Left forelimb (tissue), 1 donor: ENCODE measurements around the gene IL16.
"Not testable (repeated sequence)": the region's sequence is repeated elsewhere in the genome, so short reads cannot be mapped to it uniquely, and the experiment has no call there.

Experiments used
- DNase-seq: peaks from one replicate; pipeline ENCODE4 v3.0.0-alpha.2; 2018; ENCODE audit warnings: low spot score

IL16 gene

DNA sequence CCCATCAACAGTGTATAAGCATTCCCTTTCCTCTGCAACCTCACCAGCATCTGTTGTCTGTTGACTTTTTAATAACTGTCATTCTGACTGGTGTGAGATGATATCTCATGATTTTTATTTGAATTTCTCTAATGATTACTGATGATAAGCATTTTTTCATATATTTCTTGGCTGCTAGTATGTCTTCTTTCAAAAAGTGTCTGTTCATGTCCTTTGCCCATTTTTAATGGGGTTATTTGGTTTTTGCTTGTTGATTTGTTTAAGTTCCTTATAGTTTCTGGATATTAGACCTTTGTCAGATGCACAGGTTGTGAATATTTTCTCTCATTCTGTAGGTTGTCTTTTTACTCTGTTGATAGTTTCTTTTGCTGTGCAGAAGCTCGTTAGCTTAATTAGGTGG is 11.3 kb downstream of the IL16 start:
- not testable (repeated sequence) for DNase-seq

DNA sequence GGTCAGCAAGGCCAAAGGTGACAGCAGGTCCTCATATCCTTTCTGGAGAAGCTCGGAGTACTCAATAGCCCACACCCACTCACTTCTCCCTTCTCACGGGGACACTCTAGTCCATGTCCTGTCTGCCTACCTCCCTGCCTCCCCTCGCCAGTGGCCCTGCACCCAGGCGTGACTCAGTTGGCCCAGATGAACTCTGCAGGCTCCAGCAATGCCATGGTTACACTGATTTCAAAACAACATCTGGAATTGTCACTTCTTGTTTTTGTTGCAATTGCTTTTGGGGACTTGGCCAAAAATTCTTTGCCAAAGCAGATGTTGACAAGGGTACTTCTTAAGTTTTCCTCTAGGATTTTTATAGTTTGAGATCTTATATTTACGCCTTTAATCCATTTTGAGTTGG is 13.0 kb downstream of the IL16 start:
- no peak for DNase-seq

DNA sequence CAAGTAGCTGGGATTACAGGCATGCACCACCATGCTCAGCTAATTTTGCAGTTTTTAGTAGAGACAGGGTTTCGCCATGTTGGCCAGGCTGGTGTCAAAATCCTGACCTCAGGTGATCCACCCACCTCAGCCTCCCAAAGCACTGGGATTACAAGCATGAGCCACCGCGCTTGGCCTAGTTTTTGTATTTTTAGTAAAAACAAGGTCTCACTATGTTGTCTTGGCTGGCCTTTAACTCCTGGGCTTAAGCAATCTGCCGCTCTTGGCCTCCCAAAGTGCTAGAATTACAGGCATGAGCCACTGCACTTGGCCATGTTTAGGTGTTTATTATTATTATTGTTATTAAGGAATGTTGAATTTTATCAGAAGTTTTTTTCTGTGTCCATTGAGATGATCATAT is 14.7 kb downstream of the IL16 start:
- no peak for DNase-seq

DNA sequence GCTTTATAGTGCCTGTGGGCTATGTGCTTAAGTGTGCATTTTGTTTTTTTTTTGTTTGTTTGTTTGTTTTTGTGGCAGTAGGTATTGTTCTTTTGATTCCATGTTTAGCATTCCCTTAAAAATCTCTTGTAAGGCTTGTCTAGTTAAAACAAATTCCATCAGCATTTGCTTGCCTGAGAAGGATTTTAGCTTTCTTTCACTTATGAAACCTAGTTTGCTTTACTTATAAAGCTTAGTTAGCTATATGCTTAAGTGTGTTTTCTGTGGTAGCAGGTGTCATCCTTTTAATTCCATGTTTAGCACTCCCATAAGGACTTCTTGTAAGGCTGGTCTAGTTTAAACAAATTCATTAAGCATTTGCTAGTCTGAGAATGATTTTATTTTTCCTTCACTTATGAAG is 17.3 kb downstream of the IL16 start:
- DNase-seq: no peak

DNA sequence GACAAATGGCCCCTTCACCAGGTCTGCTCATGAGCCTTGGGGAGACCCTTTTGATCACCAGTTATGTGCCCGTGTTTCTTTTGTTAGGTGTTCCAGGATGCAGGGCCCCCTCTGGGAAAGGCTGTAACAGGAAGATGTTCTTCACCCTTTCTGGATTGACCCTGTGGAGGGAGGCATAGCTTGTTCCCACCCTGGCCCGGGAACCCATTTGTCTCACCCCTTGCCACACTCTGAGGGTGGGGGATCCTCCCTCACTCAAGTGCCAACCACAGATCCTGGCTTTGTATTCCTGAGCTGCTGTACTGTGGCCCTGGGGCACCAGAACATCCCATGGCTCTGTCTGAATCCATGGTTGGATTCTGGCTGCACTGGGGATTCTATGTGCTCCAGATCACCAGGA is 18.9 kb downstream of the IL16 start:
- DNase-seq: no peak

DNA sequence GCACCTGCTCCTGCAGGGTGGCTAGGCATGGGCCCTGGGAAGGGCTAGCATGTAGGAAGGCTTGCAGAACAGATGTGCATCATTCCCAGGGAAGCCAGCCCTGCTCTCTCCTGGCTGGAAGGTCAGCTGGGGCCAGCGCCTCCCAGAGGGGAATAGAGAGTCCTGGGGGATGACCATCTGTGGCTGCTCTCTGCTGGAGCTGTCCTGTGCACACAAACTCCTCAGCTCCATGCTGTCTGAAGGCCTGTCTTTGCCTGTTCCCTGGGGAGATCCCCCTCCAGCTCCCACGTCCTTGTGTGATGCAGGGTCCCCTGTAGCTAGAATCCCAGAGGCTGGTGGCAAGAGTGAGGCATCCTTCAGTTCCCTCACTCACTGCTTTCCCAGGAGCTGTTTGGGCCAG is 19.3 kb downstream of the IL16 start:
- DNase-seq: no peak

DNA sequence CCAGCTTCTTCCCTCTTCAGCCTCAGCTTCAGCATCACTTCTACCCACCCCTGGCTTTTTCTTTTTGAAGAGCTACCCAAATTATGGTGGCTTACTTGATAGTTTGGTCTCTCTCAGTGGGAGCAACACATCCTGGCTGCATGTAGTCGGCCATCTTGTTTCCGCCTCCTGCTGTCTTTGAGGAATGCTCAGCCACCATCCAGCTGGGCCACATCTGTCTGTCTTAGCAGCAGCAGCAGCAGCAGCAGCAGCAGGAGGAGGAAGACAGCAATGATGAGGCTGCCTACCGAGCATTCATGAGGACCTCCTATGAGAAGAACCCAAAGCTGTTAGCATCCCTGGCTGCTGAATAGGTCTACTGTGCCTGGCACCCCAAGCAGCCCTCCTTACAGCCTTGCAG is 19.7 kb downstream of the IL16 start:
- DNase-seq: no peak

DNA sequence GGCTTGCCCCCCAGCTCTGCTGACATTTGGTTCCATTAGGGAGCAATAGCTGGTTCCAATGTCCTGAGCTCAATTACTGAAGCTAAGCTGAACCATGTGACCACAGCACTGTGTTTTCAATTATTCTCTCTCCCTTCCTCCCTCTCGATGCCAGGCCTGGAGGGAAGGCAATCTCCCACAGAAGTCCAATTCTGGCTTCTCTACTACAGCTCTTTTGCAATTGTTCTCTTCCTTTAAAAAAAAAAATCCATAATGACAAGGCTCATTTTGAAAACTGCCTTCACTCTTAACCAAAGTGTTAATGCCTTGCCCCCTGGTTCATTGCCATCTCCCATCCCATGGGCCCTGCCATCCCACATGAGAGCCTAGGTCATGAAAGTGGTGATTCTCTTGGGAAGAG is 24.8 kb downstream of the IL16 start:
- no peak for DNase-seq

DNA sequence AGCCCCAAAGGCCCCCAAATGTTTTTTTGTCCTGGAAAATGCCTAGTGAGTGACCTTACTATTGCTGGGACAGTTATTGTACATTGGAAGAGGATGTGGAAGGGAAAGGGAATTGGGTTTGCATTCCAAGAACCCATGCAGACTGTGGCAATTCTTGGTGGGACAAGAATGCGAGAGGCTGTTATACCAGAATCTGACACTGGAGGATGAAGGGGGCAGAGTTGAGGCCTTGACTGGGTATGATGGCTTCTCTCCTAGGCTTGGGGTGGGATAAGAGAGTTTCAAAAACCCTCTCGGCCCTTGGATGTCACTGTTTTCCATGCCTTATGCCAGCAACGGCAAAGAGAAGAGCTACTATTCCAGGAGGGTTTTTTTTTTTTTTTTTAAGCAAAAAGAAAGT is 25.3 kb downstream of the IL16 start:
- DNase-seq: no peak

DNA sequence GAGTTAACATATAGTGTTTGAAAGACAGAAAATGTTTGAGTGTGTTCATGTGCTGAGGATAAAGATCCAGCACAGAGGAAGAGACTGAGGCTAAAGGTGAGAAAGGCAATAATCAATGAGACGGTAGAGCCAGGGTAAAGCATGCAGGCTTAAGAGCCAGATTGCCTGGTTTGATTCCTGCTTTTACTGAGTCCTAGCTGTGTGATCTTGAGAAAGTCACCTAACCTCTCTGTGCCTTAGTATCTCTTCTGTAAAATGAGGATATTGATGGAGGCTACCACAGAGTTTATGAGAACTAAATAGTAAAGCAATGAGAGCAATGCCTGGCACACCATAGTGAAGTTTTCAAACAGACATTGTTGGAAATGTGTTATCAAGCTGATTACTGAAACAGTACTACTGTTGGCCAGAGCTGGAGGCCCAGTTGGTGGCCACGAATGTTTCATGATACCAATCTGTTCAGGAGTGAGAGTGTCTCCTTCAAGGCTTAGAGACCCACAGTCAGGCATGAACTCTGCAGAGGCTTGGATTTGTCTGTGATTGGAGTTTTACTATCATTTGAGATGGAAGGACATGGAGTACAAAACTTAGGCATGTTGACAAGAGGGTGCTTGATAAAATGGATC is 26.8 kb downstream of the IL16 start:
- DNase-seq: no peak

DNA sequence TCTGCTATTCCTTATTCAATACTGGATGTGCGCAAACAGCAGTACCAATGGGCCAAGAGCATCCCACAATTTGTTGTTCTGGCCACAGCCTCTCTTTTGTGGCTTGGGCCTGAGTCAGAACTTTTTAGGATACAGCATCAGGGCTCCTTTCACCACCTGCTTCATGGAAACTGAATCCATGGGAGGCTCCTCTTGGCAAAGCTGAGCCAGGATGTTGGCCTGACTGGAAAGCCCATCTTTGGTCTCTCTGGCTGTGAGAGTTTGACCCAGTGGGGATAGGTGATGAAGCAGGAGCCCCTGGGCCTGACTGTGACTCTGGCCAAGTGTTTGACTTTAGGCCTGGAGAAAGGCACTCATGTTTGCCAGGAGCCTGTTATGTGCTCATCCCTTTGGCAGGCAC is 27.6 kb downstream of the IL16 start:
- no peak for DNase-seq

DNA sequence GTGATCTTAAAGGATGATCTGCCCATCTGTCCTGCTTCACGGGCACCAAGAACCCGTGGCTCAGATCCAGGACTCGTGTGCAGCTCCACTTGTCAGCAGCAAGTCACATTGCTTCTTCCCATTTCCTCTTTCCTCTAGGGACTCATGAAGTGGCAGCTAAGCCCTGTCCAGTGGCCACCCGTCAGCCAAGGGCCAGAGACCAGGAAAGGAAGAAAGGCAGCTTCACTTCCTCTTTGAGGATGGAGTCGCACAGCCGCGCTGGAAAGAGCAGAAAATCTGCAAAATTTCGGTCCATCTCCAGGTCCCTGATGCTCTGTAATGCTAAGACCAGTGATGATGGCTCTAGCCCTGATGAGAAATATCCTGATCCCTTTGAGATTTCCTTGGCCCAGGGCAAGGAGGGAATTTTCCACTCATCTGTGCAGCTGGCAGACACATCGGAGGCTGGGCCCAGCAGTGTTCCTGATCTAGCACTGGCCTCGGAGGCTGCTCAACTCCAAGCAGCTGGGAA is 28.5 kb downstream of the IL16 start:
- DNase-seq: peak; percentile 49

DNA sequence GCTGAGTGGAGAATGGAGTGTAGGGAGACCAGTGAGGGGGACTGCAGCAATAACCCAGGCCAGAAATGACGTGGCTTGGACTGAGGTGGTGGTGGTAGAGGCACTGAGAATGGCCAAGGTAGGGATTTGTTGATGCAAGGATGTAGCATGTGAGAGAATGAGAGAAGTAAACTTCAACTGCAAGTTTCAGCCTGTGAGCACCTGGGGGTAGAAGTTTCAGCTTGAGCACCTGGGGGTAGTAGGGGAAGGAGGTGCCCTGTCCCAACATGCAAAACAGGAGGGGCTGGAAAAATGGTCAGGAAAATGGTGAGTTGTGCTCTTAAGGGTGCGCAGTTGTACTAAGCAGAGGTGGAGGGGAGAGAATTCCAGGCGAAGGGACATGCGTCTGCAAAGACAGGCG is 31.0 kb downstream of the IL16 start:
- no peak for DNase-seq

DNA sequence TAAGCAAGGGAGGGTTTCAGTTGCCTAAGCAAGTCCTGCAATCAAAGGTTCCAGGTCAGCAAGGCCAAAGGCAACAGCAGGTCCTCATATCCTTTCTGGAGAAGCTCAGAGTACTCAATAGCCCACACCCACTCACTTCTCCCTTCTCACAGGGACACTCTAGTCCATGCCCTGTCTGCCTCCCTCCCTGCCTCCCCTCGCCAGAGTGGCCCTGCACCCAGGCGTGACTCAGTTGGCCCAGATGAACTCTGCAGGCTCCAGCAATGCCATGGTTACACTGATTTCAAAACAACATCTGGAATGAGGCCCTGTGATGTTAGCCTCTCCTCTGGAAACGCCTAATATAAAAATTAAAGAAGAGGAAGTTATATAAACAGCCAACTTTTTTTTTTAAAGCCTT is 32.9 kb downstream of the IL16 start:
- DNase-seq: no peak

DNA sequence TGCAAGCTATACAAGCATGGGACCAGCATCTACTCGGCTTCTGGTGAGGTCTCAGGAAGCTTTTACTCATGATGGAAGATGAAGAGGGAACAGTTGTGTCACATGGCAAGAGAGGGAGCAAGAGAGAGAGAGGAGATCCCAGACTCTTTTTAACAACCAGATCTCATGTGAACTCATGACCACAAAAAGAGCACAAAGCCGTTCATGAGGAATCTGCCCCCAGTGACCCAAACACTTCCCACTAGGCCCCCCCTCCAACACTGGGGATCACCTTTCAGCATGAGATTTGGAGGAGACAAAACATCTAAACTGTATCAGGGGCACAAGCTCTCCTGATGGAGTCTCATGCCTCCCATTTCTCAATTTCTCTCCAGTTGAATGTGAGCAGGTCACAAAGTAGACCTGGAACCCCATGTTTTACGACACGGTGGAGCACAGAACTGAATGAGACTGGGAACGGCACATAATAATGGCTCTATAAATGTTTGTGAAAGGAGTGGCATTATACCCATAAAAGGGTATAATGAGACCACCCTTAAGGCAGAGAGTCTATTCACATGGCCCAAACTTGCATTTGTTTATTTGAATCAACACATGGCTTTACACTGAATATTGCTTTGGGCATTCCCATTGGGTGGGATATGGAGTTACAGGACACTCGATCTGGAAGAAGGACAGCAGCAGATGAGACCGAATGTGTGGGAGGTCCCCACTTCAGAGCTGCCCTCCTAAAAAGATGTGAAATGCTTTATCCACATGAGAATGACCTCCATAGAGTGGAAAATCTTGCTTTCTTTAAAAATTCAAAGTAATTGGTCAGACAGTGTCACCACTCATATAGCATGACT is 38.8 kb downstream of the IL16 start:
- DNase-seq: no peak

DNA sequence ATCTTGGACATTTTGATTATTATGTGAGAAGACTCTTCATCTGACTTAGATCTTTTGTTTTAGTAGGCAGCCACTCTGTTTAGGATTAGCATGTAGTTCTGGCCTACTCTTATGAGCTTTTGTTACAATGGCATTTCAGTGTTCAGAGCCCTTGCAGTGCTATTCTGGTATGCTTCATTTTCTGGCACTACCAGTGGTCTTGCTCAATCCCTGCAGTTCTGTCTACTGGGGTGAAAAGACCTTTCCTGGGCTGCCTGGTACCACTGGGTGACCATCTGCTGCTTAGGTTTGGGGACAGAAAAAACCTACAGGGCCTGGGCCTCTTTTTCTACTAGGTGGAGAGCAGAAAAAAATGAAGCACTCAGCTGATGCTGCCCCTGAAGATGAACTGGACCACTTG is 42.5 kb downstream of the IL16 start:
- DNase-seq: no peak

DNA sequence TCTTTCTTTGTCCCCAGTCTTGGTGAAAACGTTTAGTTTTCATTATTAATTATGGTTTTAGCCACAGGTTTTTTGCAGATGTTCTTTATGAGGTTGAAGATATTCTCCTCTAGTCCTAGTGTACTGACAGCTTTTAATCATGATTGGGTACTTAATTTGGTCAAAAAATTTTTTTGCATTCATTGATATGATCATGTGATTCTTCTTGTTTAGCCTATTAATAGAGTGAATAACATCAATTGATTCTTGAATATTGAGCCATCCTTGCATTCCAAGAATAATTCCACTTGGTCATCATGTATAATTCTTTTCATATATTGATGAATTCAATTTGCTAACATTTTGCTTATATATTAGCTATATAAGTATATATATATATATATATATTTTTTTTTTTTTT is 46.1 kb downstream of the IL16 start:
- no peak for DNase-seq

DNA sequence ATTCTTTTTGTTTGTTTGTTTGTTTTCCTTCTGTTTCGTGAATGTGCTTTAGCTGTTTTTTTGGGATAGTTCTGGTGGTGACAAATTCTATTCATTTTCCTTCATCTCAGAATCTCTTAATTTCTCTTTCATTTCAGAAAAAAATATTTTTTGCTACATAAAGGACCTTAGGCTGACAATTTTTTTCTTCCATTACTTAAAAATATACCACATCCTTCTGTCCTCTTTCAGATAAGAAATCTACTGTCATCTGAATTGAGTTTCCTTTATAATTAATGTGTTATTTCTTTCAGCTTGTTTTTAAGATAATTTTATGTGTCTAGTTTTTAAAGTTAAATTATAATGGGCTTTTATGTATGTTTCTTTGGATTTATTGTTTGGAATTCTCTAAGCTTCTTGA is 47.6 kb downstream of the IL16 start:
- DNase-seq: no peak

DNA sequence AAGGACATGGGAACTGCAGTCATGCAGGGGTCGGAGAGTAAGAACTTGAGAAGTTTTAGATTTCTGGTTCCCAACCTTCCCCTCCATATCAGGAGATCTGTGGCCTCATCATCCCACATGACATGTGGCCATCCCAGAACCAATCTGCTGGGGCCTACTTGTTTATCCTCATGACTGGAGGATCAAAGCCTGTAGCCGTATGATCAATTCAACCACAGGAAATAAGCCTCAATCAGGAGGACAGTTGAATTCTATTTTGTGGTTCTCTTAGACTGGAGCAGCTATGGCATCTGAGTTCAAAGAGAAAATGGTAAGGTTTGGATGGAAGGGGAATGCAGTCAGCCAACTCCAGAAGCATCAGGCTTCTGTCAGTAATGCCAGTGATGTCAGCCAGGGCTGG is 57.2 kb downstream of the IL16 start:
- no peak for DNase-seq

DNA sequence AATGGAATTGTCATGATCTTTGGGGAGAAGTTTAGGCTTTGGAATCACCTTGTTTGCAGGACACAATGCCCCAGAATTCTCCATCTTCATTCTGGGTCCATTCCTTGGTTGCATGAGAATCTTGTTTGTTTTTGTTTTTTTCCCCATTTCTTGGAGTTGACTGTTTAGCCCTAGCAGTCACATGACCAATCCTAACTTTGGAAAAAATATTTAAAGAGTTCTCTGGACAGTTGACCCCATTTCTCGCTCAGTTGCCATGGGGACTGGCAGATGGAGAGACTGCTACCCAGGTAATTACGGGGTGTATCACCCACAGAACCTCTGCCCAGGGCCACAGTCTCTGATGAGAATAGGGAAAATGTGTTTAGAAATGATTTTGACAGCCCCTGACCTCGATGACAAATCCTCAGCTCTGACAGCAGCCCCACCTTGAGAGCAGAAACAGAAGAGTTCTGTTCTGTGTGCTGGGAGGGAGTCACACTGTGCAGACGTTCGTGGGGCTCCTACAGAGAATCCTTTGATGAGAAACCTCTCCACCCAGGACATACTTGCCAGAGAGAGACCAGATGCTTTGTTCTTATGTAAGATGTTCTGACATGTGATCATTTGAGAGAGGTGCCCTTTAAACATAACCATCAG is 57.7 kb downstream of the IL16 start:
- DNase-seq: no peak

DNA sequence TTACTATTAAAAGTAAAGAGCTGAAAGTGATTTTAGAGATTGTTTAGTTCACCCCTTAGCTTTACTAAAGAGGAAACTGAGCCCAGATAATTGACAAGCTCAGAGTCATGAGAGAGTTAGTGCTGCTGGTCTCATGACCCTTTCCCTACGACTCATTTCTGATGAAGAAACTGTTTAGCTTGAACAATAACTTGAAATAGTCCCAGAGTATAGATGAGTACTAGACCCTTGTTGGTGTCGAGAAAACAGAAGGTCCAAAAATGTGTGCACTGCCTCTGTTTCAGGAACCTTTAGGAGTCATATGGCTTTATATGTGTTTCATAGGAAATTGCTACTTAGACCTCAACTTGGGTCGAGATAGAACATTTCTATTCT is 58.2 kb downstream of the IL16 start:
- DNase-seq: no peak

DNA sequence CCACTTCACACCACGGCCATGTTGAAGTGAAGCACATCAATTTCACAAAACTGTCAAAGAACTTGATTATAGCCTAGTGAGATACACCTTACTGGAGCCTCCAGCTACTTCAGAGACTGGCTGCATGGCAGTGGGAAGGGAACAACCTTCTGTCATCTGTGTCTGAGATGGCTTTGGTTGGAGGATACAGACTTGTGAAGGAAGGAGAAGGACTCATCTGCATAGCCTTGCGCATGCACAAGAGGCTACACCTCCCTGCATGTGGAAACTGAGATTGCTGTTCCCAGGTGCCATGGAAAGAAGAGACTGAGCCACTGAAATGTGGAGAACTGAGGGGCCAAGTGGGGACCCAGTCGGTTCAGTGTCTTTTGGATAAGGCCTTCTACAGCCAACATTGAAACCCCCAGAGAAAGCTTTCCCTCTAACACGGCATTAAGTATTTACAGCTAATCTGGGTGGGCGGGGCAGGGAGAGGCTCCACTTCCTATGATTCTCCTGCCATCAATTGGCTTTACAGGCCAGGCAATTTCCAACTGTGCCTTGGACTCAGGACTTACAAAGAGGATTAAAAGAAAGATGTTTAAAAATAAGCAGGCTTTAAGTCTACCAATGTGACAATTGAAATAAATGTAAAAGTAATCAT is 58.8 kb downstream of the IL16 start:
- DNase-seq: no peak

DNA sequence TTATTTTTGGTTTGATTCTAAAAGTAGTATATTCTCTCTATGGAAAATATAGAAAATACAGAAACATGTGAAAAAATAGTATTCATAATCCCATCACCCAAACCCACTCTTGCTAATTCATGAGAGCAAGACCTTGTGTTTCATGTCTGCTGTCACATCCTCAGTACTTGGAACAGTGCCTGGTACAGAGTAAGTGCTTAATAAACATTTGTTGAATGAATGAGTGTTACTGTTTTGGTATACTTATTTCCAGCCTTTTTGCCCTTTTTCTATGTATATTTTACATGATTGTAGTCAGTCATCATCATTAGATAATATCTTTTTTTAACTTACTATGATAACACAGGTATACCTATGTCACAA is 59.3 kb downstream of the IL16 start:
- no peak for DNase-seq
